Activated B cell treated with CpG ODN at 0.5 μM for 24 hours (primary cell): ENCODE data around the gene MAPK8. TPM values are rescaled to one million over a fixed set of nuclear protein-coding genes. Genes with fewer than 3 reads are reported as not detected.

Source experiments
- ATAC-seq: fragments of 200-7000 bp; cut with Tn5 transposase; one replicate; pipeline ENCODE4 v1.10.0; 2021; ENCODE audit warnings: low read depth, mild to moderate bottlenecking, moderate library complexity
- CTCF ChIA-PET: fragments of 350-600 bp; sonication (Branson Sonifier 250); formaldehyde crosslinking; loops from one replicate; lab custom pipeline; 2021; ENCODE audit warnings: antibody characterized with exemption; lab: Charles Lee
- POLR2A ChIA-PET: fragments of 350-600 bp; sonication (Branson Sonifier 250); formaldehyde crosslinking; loops from one replicate; lab custom pipeline; 2021; ENCODE audit warnings: antibody characterized with exemption; lab: Charles Lee
- DNase-seq: peaks from one replicate; pipeline ENCODE4 v3.0.0; 2022
- H3K27ac Mint-ChIP-seq: one replicate; pipeline ENCODE4 v1.8.0; 2020; ENCODE audit warnings: mixed read lengths
- H3K27me3 Mint-ChIP-seq: one replicate; pipeline ENCODE4 v1.8.0; 2021; ENCODE audit warnings: mixed read lengths
- H3K36me3 Mint-ChIP-seq: one replicate; pipeline ENCODE4 v1.8.0; 2021; ENCODE audit warnings: low read depth, mixed read lengths
- H3K4me1 Mint-ChIP-seq: one replicate; pipeline ENCODE4 v1.8.0; 2021; ENCODE audit warnings: mixed read lengths
- H3K4me3 Mint-ChIP-seq: one replicate; pipeline ENCODE4 v1.8.0; 2020; ENCODE audit warnings: mild to moderate bottlenecking, mixed read lengths
- H3K9me3 Mint-ChIP-seq: one replicate; pipeline ENCODE4 v1.8.0; 2020; ENCODE audit warnings: mixed read lengths
- CTCF ChIP-seq: fragments of 200-600 bp; IDR thresholded peaks from one replicate; pipeline ENCODE4 v1.8.0; 2022; ENCODE audit warnings: antibody characterized with exemption, mild to moderate bottlenecking
- intact Hi-C: fragments of 100-400 bp; cut with micrococcal nuclease; formaldehyde crosslinking; loops from one replicate; pipeline ENCODE4 v1.15.1; 2024
- total RNA-seq: library from RNA; stranded (reverse); gene quantifications from 2 replicates; pipeline ENCODE4 v1.2.3, GENCODE V29; 2022

Gene MAPK8
- total RNA-seq, 1 donor from 2014 or later: 25.8 TPM

DNA sequence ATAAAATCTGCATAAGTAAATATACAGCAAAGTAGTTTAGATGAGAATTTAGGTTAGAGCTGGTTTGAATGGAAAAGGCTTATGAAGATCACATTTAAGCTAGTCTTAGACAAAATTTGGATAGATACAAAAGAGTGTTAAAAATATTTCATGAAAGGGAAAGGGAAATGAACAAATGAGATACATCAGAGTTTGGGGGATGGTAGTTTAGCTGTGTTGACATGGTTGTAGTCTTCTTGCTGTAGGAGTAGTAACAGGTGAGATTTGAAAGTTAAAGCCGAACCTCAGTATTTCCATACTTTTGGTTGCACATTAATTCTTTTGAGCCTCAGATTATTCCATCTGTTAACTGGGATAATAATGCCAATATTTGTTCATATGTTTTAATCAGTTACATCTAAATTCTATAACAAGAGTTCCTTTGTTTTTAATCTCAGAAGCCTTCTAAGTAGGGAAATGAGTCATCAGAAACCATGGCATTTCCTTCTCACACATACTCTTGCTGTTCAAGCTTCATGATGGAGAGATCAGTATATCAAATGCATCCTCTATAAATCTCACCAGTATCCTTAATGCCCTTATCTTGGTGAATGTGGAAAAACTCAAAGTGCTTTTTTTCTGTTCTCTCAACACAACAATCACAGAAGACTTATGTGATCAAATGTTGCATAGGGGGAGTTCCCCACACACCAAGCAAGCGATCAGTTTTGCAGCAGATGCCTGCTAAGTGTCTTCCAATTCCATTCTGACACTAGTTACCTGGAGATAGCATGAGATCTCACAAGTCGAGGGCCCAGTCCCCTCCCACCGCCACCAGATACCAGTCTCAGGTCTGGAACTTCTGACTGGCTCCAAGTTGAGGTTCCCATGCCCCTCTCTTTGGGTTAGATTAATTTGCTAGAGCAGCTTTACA, 84.7 kb downstream of the MAPK8 start:
- ATAC-seq (no peak), DNase-seq (no peak)
- intact Hi-C loops: no loop called here
- Mint-ChIP-seq H3K36me3 (no peaks in the 10 kb centered on the region), H3K4me3 (no peak overlapping the region), H3K9me3 (no peaks in the 10 kb centered on the region), H3K4me1 (peaks cover 18% of the 10 kb centered on the region), H3K27me3 (no peaks in the 10 kb centered on the region), H3K27ac (no peak overlapping the region)
- CTCF ChIA-PET: no interaction called here
- no peak for TF ChIP-seq CTCF
- POLR2A ChIA-PET: no interaction called here

- no peak overlapping the region for H3K4me3 Mint-ChIP-seq
- H3K27me3 Mint-ChIP-seq: no peaks in the 10 kb centered on the region
- intact Hi-C loops: no loop called here
- ATAC-seq: no peak
- TF ChIP-seq CTCF: no peak
- ChIA-PET POLR2A (no interaction called here), CTCF (no interaction called here)
- DNase-seq: no peak
- H3K4me1 Mint-ChIP-seq: peaks cover 18% of the 10 kb centered on the region
- no peaks in the 10 kb centered on the region for H3K36me3 Mint-ChIP-seq
- no peaks in the 10 kb centered on the region for H3K9me3 Mint-ChIP-seq
- no peak overlapping the region for H3K27ac Mint-ChIP-seq
Observed at GRCh38 chr10:48391994-48392393, 85.5 kb downstream of the MAPK8 start.

GRCh38 chr10:48398261-48398660, 91.8 kb downstream of the MAPK8 start:
- no peak for DNase-seq
- no peak for TF ChIP-seq CTCF
- intact Hi-C loops: no loop called here
- peaks cover 1% of the 10 kb centered on the region for H3K36me3 Mint-ChIP-seq
- ChIA-PET POLR2A (no interaction called here), CTCF (no interaction called here)
- H3K27ac Mint-ChIP-seq: no peak overlapping the region
- H3K4me1 Mint-ChIP-seq: no peaks in the 10 kb centered on the region
- H3K9me3 Mint-ChIP-seq: no peaks in the 10 kb centered on the region
- no peak for ATAC-seq
- no peak overlapping the region for H3K4me3 Mint-ChIP-seq
- H3K27me3 Mint-ChIP-seq: no peaks in the 10 kb centered on the region

DNA sequence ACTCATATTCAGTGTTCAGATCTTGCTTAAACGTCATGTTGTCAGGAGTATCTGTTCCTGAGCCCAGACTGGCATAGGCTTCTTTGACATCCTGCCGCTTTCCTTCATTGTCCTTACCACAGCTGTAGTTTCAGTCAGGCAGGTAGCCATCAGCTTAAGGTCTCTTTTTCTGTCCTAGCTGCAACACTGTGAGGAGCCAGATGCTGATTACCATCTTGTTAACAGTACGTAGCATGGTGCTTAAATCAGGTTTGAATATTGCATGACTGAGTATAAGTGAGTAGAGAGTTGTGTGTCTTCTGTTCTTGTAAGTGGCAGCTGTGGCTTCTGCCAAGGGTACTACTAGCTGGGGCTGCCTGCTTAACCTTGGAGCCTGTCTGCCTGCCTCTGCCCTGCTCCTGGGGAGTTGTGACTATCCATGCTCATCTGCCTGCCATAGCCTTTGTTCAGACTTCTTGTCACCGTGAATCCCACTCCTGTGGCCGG, 92.6 kb downstream of the MAPK8 start:
- DNase-seq: no peak
- POLR2A ChIA-PET: no interaction called here
- H3K9me3 Mint-ChIP-seq: no peaks in the 10 kb centered on the region
- no peaks in the 10 kb centered on the region for H3K4me1 Mint-ChIP-seq
- H3K4me3 Mint-ChIP-seq: no peak overlapping the region
- no peak for TF ChIP-seq CTCF
- no peak for ATAC-seq
- H3K27ac Mint-ChIP-seq: no peak overlapping the region
- peaks cover 1% of the 10 kb centered on the region for H3K36me3 Mint-ChIP-seq
- no peaks in the 10 kb centered on the region for H3K27me3 Mint-ChIP-seq
- CTCF ChIA-PET: no interaction called here
- intact Hi-C loops: no loop called here

DNA sequence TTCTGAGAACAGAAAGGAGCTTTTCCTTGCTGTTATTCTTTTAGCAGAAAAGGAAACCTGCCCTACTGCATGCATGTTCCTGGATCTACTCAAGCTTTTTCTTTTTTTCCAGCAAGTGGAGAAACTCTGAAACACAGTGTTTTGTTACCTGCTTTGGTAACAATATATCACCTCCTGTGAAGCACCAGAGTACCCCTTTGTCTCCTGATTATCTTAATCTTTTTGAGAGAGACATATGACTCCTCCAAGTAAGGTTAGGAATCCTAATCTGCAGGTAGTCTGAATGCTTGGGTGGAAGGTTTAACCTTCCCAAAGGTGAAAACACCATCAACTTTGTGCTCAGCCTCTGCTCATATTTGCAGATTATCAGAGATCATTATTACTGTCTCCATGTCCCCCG, 93.1 kb downstream of the MAPK8 start:
- Mint-ChIP-seq H3K27me3 (no peaks in the 10 kb centered on the region), H3K4me3 (no peak overlapping the region), H3K9me3 (no peaks in the 10 kb centered on the region), H3K4me1 (no peaks in the 10 kb centered on the region), H3K36me3 (peaks cover 2% of the 10 kb centered on the region), H3K27ac (no peak overlapping the region)
- ChIA-PET POLR2A (no interaction called here), CTCF (no interaction called here)
- DNase-seq (no peak), ATAC-seq (no peak)
- no peak for TF ChIP-seq CTCF
- intact Hi-C loops: no loop called here
